ENCODE results near the gene CCDC7.
"Not testable (repeated sequence)": the region's sequence is repeated elsewhere in the genome, so short reads cannot be mapped to it uniquely, and the experiment has no call there.

The CCDC7 gene

DNA sequence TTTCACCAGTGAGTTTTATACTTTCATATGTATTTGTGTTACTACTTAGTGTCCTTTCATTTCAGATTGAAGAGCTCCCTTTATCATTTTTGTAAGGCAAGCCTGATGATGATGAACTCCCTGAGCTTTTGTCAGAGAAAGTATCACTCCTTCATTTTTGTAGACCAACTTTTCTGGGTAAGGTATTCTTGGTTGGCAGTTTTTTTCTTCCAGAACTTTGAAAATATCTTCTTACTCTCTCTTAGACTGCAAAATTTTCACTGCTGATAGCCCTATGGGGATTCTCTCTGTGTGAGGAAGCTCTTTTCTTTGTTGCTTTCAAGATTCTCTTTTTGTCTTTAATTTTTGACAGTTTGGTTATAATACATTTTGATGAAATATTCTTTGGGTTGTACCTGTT is 35.7 kb downstream of the CCDC7 start:
- ATAC-seq = no peak
- TF ChIP-seq ZNF8 (CRISPR knock-in tag; IDR thresholded peaks at IDR 0.05) = no peak
- TF ChIP-seq, protein P1, sequence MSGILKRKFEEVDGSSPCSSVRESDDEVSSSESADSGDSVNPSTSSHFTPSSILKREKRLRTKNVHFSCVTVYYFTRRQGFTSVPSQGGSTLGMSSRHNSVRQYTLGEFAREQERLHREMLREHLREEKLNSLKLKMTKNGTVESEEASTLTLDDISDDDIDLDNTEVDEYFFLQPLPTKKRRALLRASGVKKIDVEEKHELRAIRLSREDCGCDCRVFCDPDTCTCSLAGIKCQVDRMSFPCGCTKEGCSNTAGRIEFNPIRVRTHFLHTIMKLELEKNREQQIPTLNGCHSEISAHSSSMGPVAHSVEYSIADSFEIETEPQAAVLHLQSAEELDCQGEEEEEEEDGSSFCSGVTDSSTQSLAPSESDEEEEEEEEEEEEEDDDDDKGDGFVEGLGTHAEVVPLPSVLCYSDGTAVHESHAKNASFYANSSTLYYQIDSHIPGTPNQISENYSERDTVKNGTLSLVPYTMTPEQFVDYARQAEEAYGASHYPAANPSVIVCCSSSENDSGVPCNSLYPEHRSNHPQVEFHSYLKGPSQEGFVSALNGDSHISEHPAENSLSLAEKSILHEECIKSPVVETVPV (CRISPR knock-in tag; IDR thresholded peaks at IDR 0.05) = no peak
- TF ChIP-seq ESRRG (CRISPR knock-in tag; IDR thresholded peaks at IDR 0.05) = no peak

DNA sequence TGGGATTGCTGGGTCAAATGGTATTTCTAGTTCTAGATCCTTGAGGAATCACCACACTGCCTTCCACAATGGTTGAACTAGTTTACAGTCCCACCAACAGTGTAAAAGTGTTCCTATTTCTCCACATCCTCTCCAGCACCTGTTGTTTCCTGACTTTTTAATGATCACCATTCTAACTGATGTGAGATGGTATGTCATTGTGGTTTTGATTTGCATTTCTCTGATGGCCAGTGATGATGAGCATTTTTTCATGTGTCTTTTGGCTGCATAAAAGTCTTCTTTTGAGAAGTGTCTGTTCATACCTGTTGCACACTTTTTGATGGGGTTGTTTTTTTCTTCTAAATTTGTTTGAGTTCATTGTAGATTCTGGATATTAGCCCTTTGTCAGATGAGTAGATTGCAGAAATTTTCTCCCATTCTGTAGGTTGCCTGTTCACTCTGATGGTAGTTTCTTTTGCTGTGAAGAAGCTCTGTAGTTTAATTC is 37.1 kb downstream of the CCDC7 start:
- ATAC-seq = not testable (repeated sequence)

DNA sequence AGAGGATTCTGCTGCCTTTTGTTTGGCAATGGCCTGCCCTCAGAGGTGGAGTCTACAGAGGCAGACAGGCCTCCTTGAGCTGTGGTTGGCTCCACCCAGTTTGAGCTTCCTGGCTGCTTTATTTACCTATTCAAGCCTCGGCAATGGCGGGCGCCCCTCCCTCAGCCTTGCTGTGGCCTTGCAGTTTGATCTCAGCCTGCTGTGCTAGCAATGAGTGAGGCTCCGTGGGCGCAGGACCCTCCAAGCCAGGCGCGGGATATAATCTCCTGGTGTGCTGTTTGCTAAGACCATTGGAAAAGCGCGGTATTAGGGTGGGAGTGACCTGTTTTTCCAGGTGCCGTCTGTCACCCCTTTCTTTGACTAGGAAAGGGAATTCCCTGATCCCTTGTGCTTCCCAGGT is 42.1 kb downstream of the CCDC7 start:
- ATAC-seq = not testable (repeated sequence)

DNA sequence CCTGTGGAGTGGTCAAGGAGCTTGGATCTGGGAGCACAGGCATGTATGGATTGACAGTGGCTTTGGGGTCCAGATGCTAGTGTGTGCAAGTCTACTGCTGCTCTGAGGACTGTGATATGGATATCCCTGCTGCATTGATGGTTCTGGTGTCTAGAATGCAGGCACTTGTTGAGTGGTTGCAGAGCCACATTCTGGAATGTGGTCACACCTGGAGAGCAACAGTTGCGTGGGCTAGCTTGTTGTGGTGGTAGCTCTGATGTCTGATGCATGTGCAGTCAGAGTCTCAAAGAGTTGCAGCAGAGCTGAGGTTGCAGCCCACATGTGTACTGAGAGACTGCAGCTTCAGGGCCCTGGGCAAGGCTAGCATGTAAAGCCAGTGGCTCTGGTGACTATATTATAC is 43.2 kb downstream of the CCDC7 start:
- no peak for TF ChIP-seq ISL1 (CRISPR knock-in tag; IDR thresholded peaks at IDR 0.05)
- no peak for TF ChIP-seq ESRRG (CRISPR knock-in tag; IDR thresholded peaks at IDR 0.05)
- no peak for TF ChIP-seq GLIS3 (CRISPR knock-in tag; IDR thresholded peaks at IDR 0.05)
- TF ChIP-seq ZC3H10 (CRISPR knock-in tag; IDR thresholded peaks at IDR 0.05) = no peak
- no peak for TF ChIP-seq ZFP30 (CRISPR knock-in tag; IDR thresholded peaks at IDR 0.05)
- no peak for TF ChIP-seq ZNF70 (CRISPR knock-in tag; IDR thresholded peaks at IDR 0.05)
- TF ChIP-seq, protein P1 (CRISPR knock-in tag; IDR thresholded peaks at IDR 0.05) = no peak
- TF ChIP-seq, protein P2, sequence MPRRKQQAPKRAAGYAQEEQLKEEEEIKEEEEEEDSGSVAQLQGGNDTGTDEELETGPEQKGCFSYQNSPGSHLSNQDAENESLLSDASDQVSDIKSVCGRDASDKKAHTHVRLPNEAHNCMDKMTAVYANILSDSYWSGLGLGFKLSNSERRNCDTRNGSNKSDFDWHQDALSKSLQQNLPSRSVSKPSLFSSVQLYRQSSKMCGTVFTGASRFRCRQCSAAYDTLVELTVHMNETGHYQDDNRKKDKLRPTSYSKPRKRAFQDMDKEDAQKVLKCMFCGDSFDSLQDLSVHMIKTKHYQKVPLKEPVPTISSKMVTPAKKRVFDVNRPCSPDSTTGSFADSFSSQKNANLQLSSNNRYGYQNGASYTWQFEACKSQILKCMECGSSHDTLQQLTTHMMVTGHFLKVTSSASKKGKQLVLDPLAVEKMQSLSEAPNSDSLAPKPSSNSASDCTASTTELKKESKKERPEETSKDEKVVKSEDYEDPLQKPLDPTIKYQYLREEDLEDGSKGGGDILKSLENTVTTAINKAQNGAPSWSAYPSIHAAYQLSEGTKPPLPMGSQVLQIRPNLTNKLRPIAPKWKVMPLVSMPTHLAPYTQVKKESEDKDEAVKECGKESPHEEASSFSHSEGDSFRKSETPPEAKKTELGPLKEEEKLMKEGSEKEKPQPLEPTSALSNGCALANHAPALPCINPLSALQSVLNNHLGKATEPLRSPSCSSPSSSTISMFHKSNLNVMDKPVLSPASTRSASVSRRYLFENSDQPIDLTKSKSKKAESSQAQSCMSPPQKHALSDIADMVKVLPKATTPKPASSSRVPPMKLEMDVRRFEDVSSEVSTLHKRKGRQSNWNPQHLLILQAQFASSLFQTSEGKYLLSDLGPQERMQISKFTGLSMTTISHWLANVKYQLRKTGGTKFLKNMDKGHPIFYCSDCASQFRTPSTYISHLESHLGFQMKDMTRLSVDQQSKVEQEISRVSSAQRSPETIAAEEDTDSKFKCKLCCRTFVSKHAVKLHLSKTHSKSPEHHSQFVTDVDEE (CRISPR knock-in tag; IDR thresholded peaks at IDR 0.05) = no peak
- no peak for TF ChIP-seq CSDC2 (CRISPR knock-in tag; IDR thresholded peaks at IDR 0.05)
- TF ChIP-seq, protein P3, sequence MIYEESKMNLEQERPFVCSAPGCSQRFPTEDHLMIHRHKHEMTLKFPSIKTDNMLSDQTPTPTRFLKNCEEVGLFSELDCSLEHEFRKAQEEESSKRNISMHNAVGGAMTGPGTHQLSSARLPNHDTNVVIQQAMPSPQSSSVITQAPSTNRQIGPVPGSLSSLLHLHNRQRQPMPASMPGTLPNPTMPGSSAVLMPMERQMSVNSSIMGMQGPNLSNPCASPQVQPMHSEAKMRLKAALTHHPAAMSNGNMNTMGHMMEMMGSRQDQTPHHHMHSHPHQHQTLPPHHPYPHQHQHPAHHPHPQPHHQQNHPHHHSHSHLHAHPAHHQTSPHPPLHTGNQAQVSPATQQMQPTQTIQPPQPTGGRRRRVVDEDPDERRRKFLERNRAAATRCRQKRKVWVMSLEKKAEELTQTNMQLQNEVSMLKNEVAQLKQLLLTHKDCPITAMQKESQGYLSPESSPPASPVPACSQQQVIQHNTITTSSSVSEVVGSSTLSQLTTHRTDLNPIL (CRISPR knock-in tag; IDR thresholded peaks at IDR 0.05; ENCODE audit: low read depth) = no peak
- TF ChIP-seq PPARA (CRISPR knock-in tag; IDR thresholded peaks at IDR 0.05; ENCODE audit: borderline replicate concordance) = no peak
- TF ChIP-seq TCF4 (CRISPR knock-in tag; IDR thresholded peaks at IDR 0.05; ENCODE audit: borderline replicate concordance) = no peak
- no peak for TF ChIP-seq TOX (CRISPR knock-in tag; IDR thresholded peaks at IDR 0.05; ENCODE audit: borderline replicate concordance)
- ATAC-seq = no peak

DNA sequence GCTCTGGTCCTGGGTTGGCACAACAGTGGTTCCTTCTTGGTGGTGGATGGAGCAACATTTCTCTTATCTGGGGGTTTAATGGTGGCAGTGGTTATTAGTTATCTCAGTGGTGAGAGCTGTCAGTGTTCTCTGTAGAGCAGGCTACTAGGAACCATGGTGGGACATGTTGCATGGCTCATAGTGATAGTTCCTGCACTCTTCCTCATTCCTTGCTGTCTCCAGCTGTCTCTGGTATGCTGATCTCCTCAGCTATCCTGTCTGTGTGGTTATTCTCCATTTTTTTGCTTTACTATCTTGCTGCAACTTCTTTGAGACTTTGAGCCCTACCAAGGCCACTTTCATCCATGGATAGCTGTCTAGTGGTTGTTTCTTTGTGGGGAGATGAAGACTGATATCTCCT is 44.0 kb downstream of the CCDC7 start:
- ATAC-seq = no peak
- TF ChIP-seq PPARA (CRISPR knock-in tag; IDR thresholded peaks at IDR 0.05; ENCODE audit: borderline replicate concordance) (no peak), ARNTL (CRISPR knock-in tag; IDR thresholded peaks at IDR 0.05; ENCODE audit: borderline replicate concordance, low read depth) (no peak), ZNF565 (CRISPR knock-in tag; conservative IDR thresholded peaks at IDR 0.05; ENCODE audit: low read depth) (no peak), TCF4 (CRISPR knock-in tag; IDR thresholded peaks at IDR 0.05; ENCODE audit: borderline replicate concordance) (no peak), ZC3H10 (CRISPR knock-in tag; IDR thresholded peaks at IDR 0.05) (no peak), GLIS3 (CRISPR knock-in tag; IDR thresholded peaks at IDR 0.05) (no peak), ZNF70 (CRISPR knock-in tag; IDR thresholded peaks at IDR 0.05) (no peak), ESRRG (CRISPR knock-in tag; IDR thresholded peaks at IDR 0.05) (no peak), OSR1 (CRISPR knock-in tag; IDR thresholded peaks at IDR 0.05) (no peak), RARB (CRISPR knock-in tag; IDR thresholded peaks at IDR 0.05) (no peak), ISL1 (CRISPR knock-in tag; IDR thresholded peaks at IDR 0.05) (no peak), ZFP30 (CRISPR knock-in tag; IDR thresholded peaks at IDR 0.05) (no peak), ZNF8 (CRISPR knock-in tag; IDR thresholded peaks at IDR 0.05) (no peak), CSDC2 (CRISPR knock-in tag; IDR thresholded peaks at IDR 0.05) (no peak), ZFP3 (CRISPR knock-in tag; IDR thresholded peaks at IDR 0.05) (no peak)
- TF ChIP-seq, protein P4, sequence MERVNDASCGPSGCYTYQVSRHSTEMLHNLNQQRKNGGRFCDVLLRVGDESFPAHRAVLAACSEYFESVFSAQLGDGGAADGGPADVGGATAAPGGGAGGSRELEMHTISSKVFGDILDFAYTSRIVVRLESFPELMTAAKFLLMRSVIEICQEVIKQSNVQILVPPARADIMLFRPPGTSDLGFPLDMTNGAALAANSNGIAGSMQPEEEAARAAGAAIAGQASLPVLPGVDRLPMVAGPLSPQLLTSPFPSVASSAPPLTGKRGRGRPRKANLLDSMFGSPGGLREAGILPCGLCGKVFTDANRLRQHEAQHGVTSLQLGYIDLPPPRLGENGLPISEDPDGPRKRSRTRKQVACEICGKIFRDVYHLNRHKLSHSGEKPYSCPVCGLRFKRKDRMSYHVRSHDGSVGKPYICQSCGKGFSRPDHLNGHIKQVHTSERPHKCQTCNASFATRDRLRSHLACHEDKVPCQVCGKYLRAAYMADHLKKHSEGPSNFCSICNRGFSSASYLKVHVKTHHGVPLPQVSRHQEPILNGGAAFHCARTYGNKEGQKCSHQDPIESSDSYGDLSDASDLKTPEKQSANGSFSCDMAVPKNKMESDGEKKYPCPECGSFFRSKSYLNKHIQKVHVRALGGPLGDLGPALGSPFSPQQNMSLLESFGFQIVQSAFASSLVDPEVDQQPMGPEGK (CRISPR knock-in tag; IDR thresholded peaks at IDR 0.05; ENCODE audit: borderline replicate concordance) = no peak
- TF ChIP-seq, protein P1 (CRISPR knock-in tag; IDR thresholded peaks at IDR 0.05) = no peak

DNA sequence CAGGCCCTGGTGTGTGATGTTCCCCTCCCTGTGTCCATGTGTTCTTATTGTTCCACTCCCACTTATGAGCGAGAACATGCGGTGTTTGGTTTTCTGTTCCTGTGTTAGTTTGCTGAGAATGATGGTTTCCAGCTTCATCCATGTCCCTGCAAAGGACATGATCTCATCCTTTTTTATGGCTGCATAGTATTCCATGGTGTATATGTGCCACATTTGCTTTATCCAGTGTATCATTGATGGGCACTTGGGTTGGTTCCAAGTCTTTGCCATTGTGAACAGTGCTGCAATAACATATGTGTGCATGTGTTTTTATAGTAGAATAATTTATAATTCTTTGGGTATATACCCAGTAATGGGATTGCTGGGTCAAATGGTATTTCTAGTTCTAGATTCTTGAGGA is 48.6 kb downstream of the CCDC7 start:
- ATAC-seq = not testable (repeated sequence)

DNA sequence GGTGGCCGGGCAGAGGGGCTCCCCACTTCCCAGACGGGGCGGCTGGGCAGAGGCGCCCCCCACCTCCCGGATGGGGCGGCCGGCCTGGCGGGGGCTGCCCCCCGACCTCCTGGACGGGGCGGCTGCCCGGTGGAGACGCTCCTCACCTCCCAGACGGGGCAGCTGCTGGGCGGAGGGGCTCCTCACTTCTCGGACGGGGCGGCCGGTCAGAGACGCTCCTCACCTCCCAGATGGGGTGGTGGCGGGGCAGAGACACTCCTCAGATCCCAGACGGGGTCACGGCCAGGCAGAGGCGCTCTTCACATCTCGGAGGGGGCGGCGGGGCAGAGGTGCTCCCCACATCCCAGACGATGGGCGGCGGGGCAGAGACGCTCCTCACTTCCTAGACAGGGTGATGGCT is 54.2 kb downstream of the CCDC7 start:
- not testable (repeated sequence) for ATAC-seq
